ENCODE results near the gene ILDR1. TPM values are rescaled to one million over a fixed set of nuclear protein-coding genes. Genes with fewer than 3 reads are reported as not detected.
"Not testable (repeated sequence)": the region's sequence is repeated elsewhere in the genome, so short reads cannot be mapped to it uniquely, and the experiment has no call there.

Gene ILDR1
- total RNA-seq, 2 experiments from 2014 or later: 3.8 to 4.5 TPM

DNA sequence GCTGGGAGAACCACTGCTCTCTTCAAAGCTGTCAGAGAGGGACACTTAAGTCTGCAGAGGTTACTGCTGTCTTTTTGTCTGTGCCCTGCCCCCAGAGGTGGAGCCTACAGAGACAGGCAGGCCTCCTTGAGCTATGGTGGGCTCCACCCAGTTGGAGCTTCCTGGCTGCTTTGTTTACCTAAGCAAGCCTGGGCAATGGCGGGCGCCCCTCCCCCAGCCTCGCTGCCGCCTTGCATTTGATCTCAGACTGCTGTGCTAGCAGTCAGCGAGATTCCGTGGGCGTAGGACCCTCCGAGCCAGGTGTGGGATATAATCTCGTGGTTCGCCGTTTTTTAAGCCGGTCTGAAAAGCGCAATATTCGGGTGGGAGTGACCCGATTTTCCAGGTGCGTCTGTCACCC is 25.2 kb upstream of the ILDR1 start:
- H3K4me1 Mint-ChIP-seq; H3K9me3 Mint-ChIP-seq (ENCODE audit: low read depth); H3K4me3 Mint-ChIP-seq; CTCF ChIA-PET; ATAC-seq; H3K27ac Mint-ChIP-seq; DNase-seq: not testable (repeated sequence)
- Mint-ChIP-seq H3K36me3 (peaks cover 36% of the 10 kb centered on the region), H3K27me3 (peaks cover 24% of the 10 kb centered on the region)

- no peak overlapping the region for H3K27ac Mint-ChIP-seq
- peaks cover 78% of the 10 kb centered on the region for H3K36me3 Mint-ChIP-seq
- DNase-seq (no peak), ATAC-seq (no peak)
- no peak overlapping the region for H3K4me3 Mint-ChIP-seq
- no peaks in the 10 kb centered on the region for H3K27me3 Mint-ChIP-seq
- peaks cover 33% of the 10 kb centered on the region for H3K4me1 Mint-ChIP-seq
- peaks cover 31% of the 10 kb centered on the region for H3K9me3 Mint-ChIP-seq (ENCODE audit: low read depth)
- CTCF ChIA-PET: interaction anchor here (0.9 kb wide), 1 partner anchor 8 kb away, joined by 3 read pairs; no protein-coding TSS in a partner anchor
Observed at GRCh38 chr3:122033023-122033422, 11.0 kb upstream of the ILDR1 start.

- no peak for DNase-seq
- CTCF ChIA-PET: no interaction called here
- H3K9me3 Mint-ChIP-seq (ENCODE audit: low read depth): peaks cover 27% of the 10 kb centered on the region
- no peak overlapping the region for H3K4me3 Mint-ChIP-seq
- H3K4me1 Mint-ChIP-seq: peaks cover 33% of the 10 kb centered on the region
- peaks cover 77% of the 10 kb centered on the region for H3K36me3 Mint-ChIP-seq
- no peak overlapping the region for H3K27ac Mint-ChIP-seq
- H3K27me3 Mint-ChIP-seq: no peaks in the 10 kb centered on the region
- no peak for ATAC-seq
Observed at GRCh38 chr3:122032531-122032930, 10.5 kb upstream of the ILDR1 start.

- CTCF ChIA-PET: interaction anchor here (0.8 to 2.0 kb wide), 6 partner anchors 8 to 71 kb away, joined by 3 to 7 read pairs (median 4); no protein-coding TSS in a partner anchor
- DNase-seq (no peak), ATAC-seq (no peak)
- H3K27ac Mint-ChIP-seq: peak overlapping the region; percentile 89
- peaks cover 33% of the 10 kb centered on the region for H3K4me1 Mint-ChIP-seq
- H3K9me3 Mint-ChIP-seq (ENCODE audit: low read depth): peaks cover 25% of the 10 kb centered on the region
- no peaks in the 10 kb centered on the region for H3K27me3 Mint-ChIP-seq
- peak overlapping the region; percentile 56 for H3K4me3 Mint-ChIP-seq
- H3K36me3 Mint-ChIP-seq: peaks cover 65% of the 10 kb centered on the region
Observed at GRCh38 chr3:122031123-122031468, 9.0 kb upstream of the ILDR1 start.

- Mint-ChIP-seq H3K27ac (peak overlapping the region; percentile 89), H3K4me1 (peaks cover 34% of the 10 kb centered on the region), H3K9me3 (ENCODE audit: low read depth) (peaks cover 22% of the 10 kb centered on the region), H3K27me3 (no peaks in the 10 kb centered on the region), H3K36me3 (peaks cover 60% of the 10 kb centered on the region), H3K4me3 (peak overlapping the region; percentile 56)
- DNase-seq (peak; percentile 74), ATAC-seq (peak; percentile 96)
- CTCF ChIA-PET: interaction anchor here (0.8 to 2.0 kb wide), 7 partner anchors 9 to 160 kb away, joined by 3 to 7 read pairs (median 4); no protein-coding TSS in a partner anchor
Observed at GRCh38 chr3:122030381-122031122, 8.5 kb upstream of the ILDR1 start.

- peaks cover 20% of the 10 kb centered on the region for H3K36me3 Mint-ChIP-seq
- peaks cover 3% of the 10 kb centered on the region for H3K9me3 Mint-ChIP-seq (ENCODE audit: low read depth)
- no peak overlapping the region for H3K4me3 Mint-ChIP-seq
- ATAC-seq (peak; percentile 14), DNase-seq (no peak)
- CTCF ChIA-PET: interaction anchor here (0.6 to 1.2 kb wide), 6 partner anchors 8 to 75 kb away, joined by 3 read pairs; no protein-coding TSS in a partner anchor
- H3K27me3 Mint-ChIP-seq: peaks cover 19% of the 10 kb centered on the region
- H3K27ac Mint-ChIP-seq: peak overlapping the region; percentile 38
- H3K4me1 Mint-ChIP-seq: peaks cover 27% of the 10 kb centered on the region
Observed at GRCh38 chr3:122025296-122025695, 3.2 kb upstream of the ILDR1 start.

DNA sequence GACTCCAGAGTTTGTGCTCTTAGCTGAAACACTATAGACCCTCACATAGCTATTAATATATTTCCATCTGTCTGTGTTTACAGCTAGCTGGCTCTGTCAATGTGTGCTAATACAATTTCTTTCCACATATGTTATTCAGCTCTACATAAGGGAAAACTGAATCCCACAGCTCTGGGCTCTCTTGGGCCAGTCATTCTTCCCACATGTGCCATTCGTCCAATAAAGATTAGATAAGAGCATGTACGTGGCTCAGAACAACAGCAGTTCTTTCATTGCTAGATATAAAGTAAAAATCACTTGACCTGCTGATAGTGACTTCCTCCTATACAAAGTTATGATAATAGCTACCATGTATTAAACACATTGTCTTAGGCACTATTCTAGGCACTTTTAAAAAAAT is 2.8 kb upstream of the ILDR1 start:
- Mint-ChIP-seq H3K9me3 (ENCODE audit: low read depth) (peaks cover 3% of the 10 kb centered on the region), H3K4me3 (no peak overlapping the region), H3K27me3 (peaks cover 22% of the 10 kb centered on the region), H3K27ac (peak overlapping the region; percentile 38), H3K36me3 (peaks cover 18% of the 10 kb centered on the region), H3K4me1 (peaks cover 23% of the 10 kb centered on the region)
- CTCF ChIA-PET: interaction anchor here (0.6 to 1.2 kb wide), 5 partner anchors 9 to 76 kb away, joined by 3 read pairs; no protein-coding TSS in a partner anchor
- DNase-seq (no peak), ATAC-seq (no peak)

- CTCF ChIA-PET: no interaction called here
- Mint-ChIP-seq H3K9me3 (ENCODE audit: low read depth) (no peaks in the 10 kb centered on the region), H3K27me3 (peaks cover 25% of the 10 kb centered on the region), H3K36me3 (peaks cover 12% of the 10 kb centered on the region), H3K27ac (no peak overlapping the region), H3K4me1 (peaks cover 23% of the 10 kb centered on the region), H3K4me3 (no peak overlapping the region)
- no peak for DNase-seq
- no peak for ATAC-seq
Observed at GRCh38 chr3:122023335-122023910, 1.4 kb upstream of the ILDR1 start.

DNA sequence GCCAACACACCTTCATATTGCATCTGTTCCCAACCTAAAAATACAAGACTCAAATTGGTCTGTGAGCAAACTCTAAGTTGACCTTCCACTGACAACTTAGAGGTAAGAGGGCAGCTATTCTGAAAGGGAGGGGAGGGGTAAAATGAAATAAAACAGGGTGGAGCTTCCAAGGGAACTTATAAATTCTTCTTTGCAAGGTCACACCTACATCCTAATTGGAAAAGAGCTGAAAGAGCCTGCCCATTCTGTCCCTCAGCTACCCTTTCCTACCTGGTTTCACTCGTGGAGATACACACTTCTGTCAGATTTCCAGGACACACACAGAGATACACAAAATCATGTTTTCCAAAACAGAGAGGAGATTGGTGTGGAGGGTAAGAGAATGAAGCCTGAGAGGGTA is 1.0 kb downstream of the ILDR1 start:
- DNase-seq (no peak), ATAC-seq (no peak)
- Mint-ChIP-seq H3K27me3 (peaks cover 27% of the 10 kb centered on the region), H3K27ac (no peak overlapping the region), H3K9me3 (ENCODE audit: low read depth) (peaks cover 5% of the 10 kb centered on the region), H3K4me3 (no peak overlapping the region), H3K4me1 (peaks cover 23% of the 10 kb centered on the region), H3K36me3 (peaks cover 11% of the 10 kb centered on the region)
- CTCF ChIA-PET: interaction anchor here (0.7 to 1.6 kb wide), 2 partner anchors 10 to 26 kb away, joined by 3 to 7 read pairs; no protein-coding TSS in a partner anchor

GRCh38 chr3:122019493-122019892 is 2.6 kb downstream of the ILDR1 start:
- Mint-ChIP-seq H3K27ac (no peak overlapping the region), H3K4me1 (peaks cover 27% of the 10 kb centered on the region), H3K9me3 (ENCODE audit: low read depth) (peaks cover 9% of the 10 kb centered on the region), H3K36me3 (peaks cover 25% of the 10 kb centered on the region), H3K4me3 (no peak overlapping the region), H3K27me3 (peaks cover 27% of the 10 kb centered on the region)
- DNase-seq (no peak), ATAC-seq (no peak)
- CTCF ChIA-PET: no interaction called here

DNA sequence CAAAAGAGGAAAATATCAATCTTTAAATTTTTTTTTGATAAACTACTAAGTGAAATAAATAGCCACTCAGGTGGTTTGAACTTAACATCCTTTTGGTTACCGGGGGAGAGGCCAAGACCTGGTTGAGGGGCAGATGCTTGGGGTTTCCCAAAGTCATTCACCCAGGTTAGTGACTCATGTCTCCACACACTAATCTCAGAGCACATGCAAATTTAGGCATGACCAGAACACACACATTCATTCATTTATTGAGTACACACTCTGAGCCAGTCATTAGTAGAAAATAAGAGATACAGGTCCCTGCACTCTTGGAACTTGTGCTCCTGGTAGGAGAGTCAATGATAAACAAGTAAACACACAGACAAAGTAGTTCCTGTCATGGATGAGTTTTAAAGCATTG is 7.3 kb downstream of the ILDR1 start:
- Mint-ChIP-seq H3K9me3 (ENCODE audit: low read depth) (peaks cover 9% of the 10 kb centered on the region), H3K4me1 (peaks cover 51% of the 10 kb centered on the region), H3K27ac (no peak overlapping the region), H3K36me3 (peaks cover 27% of the 10 kb centered on the region), H3K4me3 (no peak overlapping the region), H3K27me3 (peaks cover 7% of the 10 kb centered on the region)
- ATAC-seq (peak; percentile 78), DNase-seq (peak; percentile 55)
- CTCF ChIA-PET: no interaction called here

GRCh38 chr3:122013448-122013925 is 8.6 kb downstream of the ILDR1 start:
- H3K9me3 Mint-ChIP-seq (ENCODE audit: low read depth): peaks cover 9% of the 10 kb centered on the region
- peaks cover 27% of the 10 kb centered on the region for H3K36me3 Mint-ChIP-seq
- no peak overlapping the region for H3K4me3 Mint-ChIP-seq
- DNase-seq: no peak
- H3K27me3 Mint-ChIP-seq: peaks cover 4% of the 10 kb centered on the region
- H3K4me1 Mint-ChIP-seq: peaks cover 49% of the 10 kb centered on the region
- H3K27ac Mint-ChIP-seq: no peak overlapping the region
- CTCF ChIA-PET: interaction anchor here (2.1 kb wide), 1 partner anchor 17 kb away, joined by 7 read pairs; no protein-coding TSS in a partner anchor
- no peak for ATAC-seq

GRCh38 chr3:122012821-122013220 is 9.2 kb downstream of the ILDR1 start:
- no peak overlapping the region for H3K4me3 Mint-ChIP-seq
- H3K4me1 Mint-ChIP-seq: peaks cover 49% of the 10 kb centered on the region
- CTCF ChIA-PET: interaction anchor here (0.8 to 2.1 kb wide), 4 partner anchors 12 to 18 kb away, joined by 3 to 8 read pairs (median 5); no protein-coding TSS in a partner anchor

More at GRCh38 chr3:122012821-122013220, 9.2 kb downstream of the ILDR1 start:
- DNase-seq: no peak
- Mint-ChIP-seq H3K27ac (no peak overlapping the region), H3K27me3 (peaks cover 4% of the 10 kb centered on the region), H3K36me3 (peaks cover 27% of the 10 kb centered on the region), H3K9me3 (ENCODE audit: low read depth) (peaks cover 9% of the 10 kb centered on the region)
- ATAC-seq: no peak
